UCSD-AML1 (cell line): ENCODE measurements around the gene VPS26A.
"Not testable (repeated sequence)": the region's sequence is repeated elsewhere in the genome, so short reads cannot be mapped to it uniquely, and the experiment has no call there.

ENCODE experiments used
- DNase-seq: peaks from one replicate; lab custom pipeline; 2025; ENCODE audit not compliant: unreplicated experiment; lab: John Stamatoyannopoulos, UW

The VPS26A gene

GRCh38 chr10:69175326-69175725 lies 51.3 kb downstream of the VPS26A start:
- DNase-seq, result not testable (repeated sequence)

- no peak for DNase-seq
Observed at GRCh38 chr10:69176823-69177222, 52.8 kb downstream of the VPS26A start.

GRCh38 chr10:69179089-69179742 lies 55.2 kb downstream of the VPS26A start:
- peak; percentile 34 for DNase-seq

GRCh38 chr10:69179743-69180524 lies 56.0 kb downstream of the VPS26A start, which contains the start of gene SUPV3L1:
Gene SUPV3L1 (plus strand): TSS chr10:69180234. CDS start chr10:69180292, 58 bp downstream.
- DNase-seq, result peak; percentile 91

- DNase-seq, result no peak
Observed at GRCh38 chr10:69180525-69181204, 56.7 kb downstream of the VPS26A start.

GRCh38 chr10:69181433-69181832 lies 57.5 kb downstream of the VPS26A start:
- no peak for DNase-seq

- DNase-seq, result no peak
Observed at GRCh38 chr10:69182005-69182404, 58.0 kb downstream of the VPS26A start.

- no peak for DNase-seq
Observed at GRCh38 chr10:69186524-69186923, 62.5 kb downstream of the VPS26A start.

- no peak for DNase-seq
Observed at GRCh38 chr10:69201045-69201444, 77.1 kb downstream of the VPS26A start.

- no peak for DNase-seq
Observed at GRCh38 chr10:69202332-69202731, 78.4 kb downstream of the VPS26A start.

GRCh38 chr10:69208761-69209160 lies 84.8 kb downstream of the VPS26A start:
- DNase-seq, result no peak

GRCh38 chr10:69209787-69210484 lies 86.0 kb downstream of the VPS26A start:
- DNase-seq, result no peak

- DNase-seq, result no peak
Observed at GRCh38 chr10:69211104-69211503, 87.1 kb downstream of the VPS26A start.

- no peak for DNase-seq
Observed at GRCh38 chr10:69211524-69211923, 87.5 kb downstream of the VPS26A start.

- DNase-seq, result no peak
Observed at GRCh38 chr10:69213591-69214311, 89.8 kb downstream of the VPS26A start.

GRCh38 chr10:69214666-69215131 lies 90.7 kb downstream of the VPS26A start:
- no peak for DNase-seq

- no peak for DNase-seq
Observed at GRCh38 chr10:69215405-69216171, 91.6 kb downstream of the VPS26A start.

- no peak for DNase-seq
Observed at GRCh38 chr10:69216577-69217118, 92.7 kb downstream of the VPS26A start.

- DNase-seq, result no peak
Observed at GRCh38 chr10:69217119-69217754, 93.3 kb downstream of the VPS26A start.
